Skin epidermis (tissue), 12 donors: ENCODE measurements around the gene DPT.

Source experiments
- H3K27ac ChIP-seq, 21 experiments: fragments of 200-600 bp; sonication (generic) in 11 of 21; one replicate each; pipeline ENCODE4 v1.5.0; 2020; ENCODE audit warnings: mild to moderate bottlenecking in 3 of 21, inconsistent platforms in 2 of 21, moderate library complexity in 2 of 21
- H3K4me3 ChIP-seq, 7 experiments: fragments of 200-600 bp; sonication (generic) in 2 of 7; one replicate each; pipeline ENCODE4 v1.5.0; 2020; ENCODE audit warnings: inconsistent platforms in 2 of 7, mild to moderate bottlenecking in 2 of 7, moderate library complexity in 1 of 7

DPT gene

DNA sequence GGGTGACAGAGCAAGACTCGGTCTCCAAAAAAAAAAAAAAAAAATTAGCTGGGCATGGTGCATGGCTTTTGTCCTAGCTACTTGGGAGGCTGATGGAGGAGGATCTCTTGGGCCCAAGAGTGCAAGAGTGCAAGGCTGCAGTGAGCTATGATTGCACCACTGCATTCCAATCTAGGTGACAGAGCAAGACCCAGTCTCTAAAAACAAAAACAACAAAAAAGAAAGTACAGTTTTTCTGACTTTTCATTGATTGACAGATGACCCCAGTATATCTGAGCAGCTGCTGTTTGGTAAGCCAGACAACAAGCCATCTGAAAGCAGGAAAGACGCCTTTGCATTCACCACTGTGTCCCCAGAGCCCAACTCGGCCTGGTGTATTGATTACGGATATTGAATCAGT, 10.9 kb upstream of the DPT start:
- H3K4me3 ChIP-seq, result no peak overlapping the region
- H3K27ac ChIP-seq, result no peak overlapping the region

DNA sequence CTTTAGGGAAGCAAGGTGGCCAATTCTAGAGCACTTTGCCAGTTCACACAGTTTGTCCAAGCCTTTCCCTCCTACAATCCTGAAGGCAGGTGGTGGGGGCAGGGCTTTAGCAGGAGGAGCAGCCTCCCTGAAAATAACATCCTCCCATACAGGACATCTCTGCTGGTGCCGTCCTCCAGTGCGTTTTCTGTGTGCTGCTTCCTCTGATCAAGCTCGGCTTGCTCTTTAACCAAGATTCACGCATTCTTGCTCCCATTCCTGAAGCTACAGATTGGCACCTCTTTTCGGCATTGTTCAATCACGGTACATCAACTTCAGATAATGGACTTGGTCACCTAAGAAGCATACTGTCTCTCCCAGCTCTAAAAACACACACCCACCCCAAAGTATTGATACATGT, 7.5 kb upstream of the DPT start:
- Histone ChIP-seq H3K4me3 (no peak overlapping the region), H3K27ac (no peak overlapping the region)

DNA sequence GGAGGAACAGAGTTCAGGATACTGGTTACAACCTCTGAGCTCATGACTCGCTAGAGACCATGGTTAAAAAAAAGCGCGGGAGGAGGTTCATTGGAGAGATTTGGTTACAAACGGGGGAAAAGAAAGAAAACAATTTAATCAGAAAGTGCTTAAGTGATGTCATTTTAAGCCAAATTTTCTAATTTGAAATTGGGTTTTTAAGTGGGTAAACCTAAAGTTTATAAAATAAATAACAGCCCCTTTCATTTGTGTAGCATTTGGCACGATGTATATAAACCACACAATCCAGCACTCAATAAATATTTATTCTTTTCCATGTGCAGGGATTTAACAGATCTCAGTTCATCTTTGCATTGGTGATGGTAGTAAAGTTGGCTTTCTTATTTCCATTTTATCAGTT, 7.0 kb upstream of the DPT start:
- Histone ChIP-seq H3K4me3 (no peak overlapping the region), H3K27ac (no peak overlapping the region)

DNA sequence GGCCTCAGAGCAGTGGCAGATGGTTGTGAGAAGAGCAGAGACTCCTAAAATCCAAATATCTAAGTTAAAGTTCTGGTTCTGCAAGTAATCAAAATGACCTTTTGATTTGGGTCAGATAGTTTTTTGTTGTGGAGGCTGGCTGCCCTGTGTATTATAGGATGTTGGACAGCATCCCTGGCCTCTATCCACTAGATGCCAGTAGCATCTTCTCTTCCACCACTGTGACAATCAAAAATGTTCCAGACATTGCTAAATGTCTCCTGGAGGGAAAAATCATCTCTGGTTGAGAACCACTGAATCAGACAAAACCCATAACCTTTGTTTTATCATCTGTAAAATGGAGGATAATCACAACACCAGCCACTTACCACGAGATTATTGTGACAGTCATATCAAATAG, 5.9 kb upstream of the DPT start:
- Histone ChIP-seq H3K4me3 (no peak overlapping the region), H3K27ac (no peak overlapping the region)

DNA sequence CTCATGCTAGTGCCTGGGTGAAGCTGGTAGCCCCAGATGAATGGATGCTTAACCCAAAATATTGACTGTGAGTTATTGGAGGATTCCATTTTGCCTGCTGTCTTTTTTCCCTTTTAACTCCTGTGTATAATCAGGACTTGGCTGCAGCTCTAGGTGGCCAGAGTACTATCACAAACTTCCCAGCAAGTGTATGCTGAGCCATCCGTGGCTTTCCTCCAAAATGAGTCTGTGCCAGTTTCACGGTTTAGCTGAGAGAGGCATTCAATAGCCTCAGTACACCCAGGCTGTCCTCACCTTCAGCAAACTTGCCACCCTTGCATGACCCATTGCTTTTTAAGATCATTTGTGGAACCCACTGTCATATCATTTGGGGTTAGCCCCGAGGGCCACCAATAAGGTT, 5.3 kb upstream of the DPT start:
- H3K27ac ChIP-seq, result no peak overlapping the region
- H3K4me3 ChIP-seq, result no peak overlapping the region

DNA sequence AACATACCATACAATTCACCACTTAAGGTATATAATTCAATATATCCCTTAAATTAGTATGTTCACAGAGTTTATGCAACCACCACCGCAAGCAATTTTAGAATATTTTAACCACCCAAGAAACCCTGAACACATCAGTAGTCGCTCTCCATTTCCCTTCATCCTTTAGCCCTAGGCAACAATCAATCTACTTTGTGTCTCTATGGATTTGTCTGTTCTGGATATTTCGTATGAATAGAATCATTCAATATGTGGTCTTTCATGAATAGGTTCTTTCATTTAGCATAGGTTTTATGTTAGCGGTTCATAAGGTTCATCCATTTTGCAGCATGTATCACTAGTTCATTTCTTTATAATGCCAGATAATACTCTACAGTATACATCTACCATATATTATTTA, 4.2 kb upstream of the DPT start:
- no peak overlapping the region for H3K4me3 ChIP-seq
- H3K27ac ChIP-seq, result no peak overlapping the region

DNA sequence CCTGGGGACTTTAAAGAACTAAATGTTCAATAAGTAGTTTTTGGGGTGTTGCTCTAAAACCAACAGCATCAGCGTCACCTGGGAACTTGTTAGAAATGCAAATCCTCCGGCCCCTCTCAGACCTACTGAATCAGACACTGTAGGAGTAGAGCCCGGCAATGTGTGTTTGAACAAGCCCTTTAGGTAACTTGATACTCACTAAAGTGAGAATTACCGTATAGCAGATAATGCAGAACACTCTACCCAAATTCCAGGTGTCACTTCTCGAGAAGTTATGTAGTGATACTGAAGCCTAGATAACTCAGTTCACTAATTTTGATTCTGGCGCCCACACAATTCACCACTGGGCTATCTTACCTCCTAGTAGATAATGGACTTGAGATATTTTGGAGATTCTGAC, 3.7 kb upstream of the DPT start:
- Histone ChIP-seq H3K27ac (no peak overlapping the region), H3K4me3 (no peak overlapping the region)

DNA sequence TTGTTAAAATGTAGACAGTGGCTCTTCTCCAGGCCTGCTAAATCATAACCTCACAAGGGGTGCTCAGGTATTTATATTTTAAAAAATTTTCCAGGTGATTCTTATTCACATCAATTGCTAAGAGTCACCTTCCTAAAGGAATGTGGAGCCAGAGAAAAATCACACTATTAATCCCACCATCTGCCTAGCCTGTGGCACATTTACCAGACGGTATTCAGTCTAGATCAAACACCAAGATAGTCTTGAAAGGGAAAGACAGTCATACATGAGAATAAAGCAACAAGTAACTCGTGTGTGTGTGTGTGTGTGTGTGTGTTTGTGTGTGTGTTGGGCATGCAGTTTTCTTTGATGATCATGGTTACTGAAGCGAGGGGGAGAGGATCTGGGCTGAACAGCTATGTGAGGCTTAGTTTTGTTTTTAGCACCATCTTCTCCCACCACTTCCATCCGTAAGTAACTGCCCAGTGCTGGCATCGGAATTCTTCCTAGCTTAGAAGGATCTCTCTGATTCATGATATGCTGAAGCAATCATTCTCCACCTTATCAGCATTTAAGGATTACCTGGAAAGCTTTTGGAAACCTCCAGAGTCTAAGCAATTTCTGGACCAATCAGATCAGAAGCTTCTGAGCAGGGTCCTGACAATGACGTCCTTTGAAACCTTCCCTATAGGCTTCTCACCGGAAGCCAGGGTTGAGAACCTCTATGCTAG, 2.4 kb upstream of the DPT start:
- Histone ChIP-seq H3K4me3 (no peak overlapping the region), H3K27ac (no peak overlapping the region)

DNA sequence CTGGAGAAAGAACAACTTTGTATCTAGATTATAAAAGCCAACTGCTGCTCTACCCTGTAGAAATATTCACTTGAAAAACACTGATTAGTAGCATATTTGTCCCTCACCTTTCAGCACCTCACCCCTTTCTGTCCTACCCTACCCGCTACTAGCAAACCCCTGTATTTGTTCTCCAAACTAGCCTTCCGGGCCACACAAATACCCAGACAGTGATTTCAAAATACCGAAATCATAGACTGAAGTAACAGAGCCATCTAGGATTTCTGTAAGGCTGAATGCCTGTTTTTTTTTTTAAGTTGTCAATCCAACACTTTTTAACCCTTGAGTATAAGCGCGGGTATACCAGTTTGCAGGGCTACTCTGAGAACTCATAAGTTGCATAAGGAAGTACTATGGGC, 398 bp upstream of the DPT start:
- H3K27ac ChIP-seq, result peak overlapping the region in 2 of 21 experiments; percentile 54 to 81
- no peak overlapping the region for H3K4me3 ChIP-seq

DNA sequence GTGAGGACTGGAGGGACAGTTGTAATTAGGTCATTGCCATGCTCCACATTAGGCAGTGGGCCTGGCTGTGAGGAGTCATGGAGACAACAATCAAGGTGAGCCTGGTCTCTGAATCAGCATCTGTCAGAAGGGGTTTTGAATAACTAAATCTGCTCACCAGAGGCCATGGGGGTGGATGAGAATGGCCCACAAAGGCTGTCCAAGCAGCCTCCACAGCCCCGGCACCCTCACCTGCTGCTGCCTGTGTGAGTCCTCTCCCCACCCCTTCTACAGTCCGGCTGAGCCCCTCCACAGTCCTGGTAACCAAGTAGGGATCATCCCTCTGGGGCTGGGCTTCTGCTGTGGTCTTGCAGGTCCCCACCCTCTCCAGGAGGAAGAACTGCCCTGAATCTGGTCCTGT, 2.3 kb downstream of the DPT start:
- Histone ChIP-seq H3K27ac (peak overlapping the region in 8 of 21 experiments; percentile 0 to 51 (median 16)), H3K4me3 (no peak overlapping the region)

DNA sequence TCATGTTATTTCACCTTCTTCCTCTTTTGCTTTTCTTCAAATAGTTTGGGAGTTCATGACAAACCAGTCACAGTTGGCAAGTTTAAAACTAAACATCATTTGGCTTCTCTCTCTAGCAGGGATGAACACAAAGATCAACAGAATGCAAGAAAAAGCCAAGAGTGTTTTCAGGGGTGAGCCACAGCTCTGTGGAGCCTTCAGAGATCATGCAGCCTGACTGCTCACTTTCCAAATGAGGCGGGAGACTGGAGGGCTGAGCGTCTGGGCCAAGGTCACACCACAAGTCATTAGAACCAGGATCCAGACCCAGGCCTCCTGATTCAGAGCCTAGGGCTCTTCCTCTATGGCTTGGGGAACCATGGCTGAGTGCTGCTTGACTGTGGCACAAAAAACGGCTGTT, 2.7 kb downstream of the DPT start:
- Histone ChIP-seq H3K4me3 (no peak overlapping the region), H3K27ac (peak overlapping the region in 7 of 21 experiments; percentile 0 to 51 (median 17))

DNA sequence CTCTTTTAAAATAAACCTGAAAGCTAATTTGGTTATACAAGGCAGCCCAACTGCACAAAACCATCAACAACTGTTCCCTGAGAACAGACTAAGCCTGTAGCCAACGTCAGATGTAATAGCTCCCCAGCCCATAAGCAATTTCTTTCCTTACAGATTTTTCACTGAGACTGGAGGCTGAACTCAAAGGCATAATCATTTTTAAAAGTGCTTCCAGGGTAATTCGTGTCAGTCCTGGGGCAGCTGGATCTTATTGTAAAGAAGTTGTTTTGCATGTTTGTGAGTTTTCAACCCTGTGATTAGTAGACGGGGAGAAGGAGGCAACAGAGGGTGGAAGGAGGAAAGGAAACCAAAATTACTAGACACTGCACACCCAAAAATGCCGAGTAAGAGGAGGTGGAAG, 3.2 kb downstream of the DPT start:
- Histone ChIP-seq H3K4me3 (no peak overlapping the region), H3K27ac (peak overlapping the region in 1 of 21 experiments; percentile 51)

DNA sequence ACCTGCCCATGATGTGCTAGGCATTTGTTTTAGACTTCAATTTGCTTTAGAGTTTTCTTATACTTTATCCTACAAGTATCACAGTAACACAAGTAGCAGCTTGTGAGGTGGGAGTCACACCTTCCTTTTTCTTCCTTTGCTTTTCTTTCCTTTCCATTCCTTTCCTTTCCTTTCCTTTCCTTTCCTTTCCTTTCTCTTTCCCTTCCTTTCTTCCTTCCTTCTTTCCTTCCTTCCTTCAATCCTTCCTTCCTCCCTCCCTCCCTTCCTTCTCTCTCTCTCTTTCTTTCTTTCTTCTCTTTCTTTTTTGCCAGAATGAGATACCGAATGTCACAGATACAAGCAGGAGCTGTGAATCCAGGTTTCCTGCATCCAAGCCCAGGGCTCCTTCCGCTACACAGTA, 3.9 kb downstream of the DPT start:
- no peak overlapping the region for H3K27ac ChIP-seq
- H3K4me3 ChIP-seq, result no peak overlapping the region

DNA sequence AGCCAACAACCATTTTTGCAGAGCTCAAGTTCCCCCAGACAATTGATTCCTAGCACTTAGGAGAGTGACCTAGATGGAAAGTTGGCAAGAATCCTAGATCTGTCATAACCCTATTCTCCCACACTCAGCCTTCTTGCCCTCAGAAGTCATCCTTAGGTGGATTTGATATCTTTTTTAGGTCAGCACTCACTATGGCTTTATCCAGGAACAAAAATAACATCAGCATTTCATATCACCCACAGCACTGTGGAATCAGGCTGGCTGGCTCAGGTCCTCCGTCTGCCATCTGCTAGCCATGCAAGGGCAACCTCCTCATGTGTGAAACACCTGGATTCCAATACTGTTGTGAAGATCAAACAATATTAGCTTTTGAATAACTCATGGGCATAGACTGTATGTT, 6.0 kb downstream of the DPT start:
- Histone ChIP-seq H3K27ac (no peak overlapping the region), H3K4me3 (no peak overlapping the region)

DNA sequence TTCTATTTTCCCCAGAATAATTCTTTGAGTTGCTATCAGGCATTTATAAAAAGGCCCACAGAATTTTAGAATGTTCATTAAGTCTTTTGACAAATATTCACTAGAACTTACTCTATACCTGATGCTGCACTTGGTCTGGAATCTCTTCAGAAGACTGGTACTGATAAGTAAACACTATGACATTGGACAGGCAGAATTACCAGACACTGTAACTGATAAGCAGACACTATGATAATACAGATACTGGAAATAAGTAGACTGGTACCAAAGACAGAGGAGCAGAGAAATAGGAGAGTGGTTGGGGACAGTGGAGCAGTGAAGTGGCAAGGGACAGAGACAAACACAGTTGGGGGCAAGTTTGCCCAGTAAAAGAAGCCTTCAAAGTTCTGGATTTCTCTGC, 8.2 kb downstream of the DPT start:
- Histone ChIP-seq H3K27ac (no peak overlapping the region), H3K4me3 (no peak overlapping the region)

DNA sequence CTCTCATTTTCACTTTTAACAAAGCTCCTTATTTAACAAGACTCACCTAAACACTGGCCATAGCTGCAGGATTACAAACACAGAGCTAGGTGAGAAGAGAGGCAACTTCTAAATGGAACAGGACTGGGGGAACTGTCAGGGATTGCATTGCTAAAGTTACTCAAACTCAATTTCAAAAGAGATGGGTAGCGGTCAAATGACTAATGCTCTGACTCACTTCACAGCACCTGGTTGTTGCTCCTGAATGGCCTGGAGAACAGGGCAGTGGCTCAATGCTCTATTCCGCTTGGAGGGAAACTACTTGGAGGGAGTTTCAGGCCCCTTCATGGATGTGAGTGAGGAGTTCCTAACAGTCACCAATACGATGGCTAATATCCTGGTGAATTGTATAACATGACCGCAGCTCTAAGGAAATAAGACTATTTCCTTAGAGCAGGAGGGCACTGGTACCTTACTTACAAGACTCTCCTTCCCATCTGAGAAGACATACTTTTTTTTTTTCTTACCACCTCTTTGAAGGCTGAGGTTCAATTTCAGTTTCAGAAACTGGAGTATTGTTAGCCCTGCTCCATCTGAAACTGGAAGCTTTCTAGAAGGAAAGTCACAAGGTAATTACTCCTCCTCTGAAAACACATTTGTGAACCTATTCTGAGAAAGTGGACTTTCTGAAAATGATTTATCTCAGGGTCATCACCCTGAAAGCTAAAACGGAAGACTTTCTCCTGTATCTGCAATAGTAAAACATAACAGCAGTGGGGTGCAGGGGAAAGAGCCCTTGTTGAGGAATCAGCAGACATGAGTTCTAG, 9.5 kb downstream of the DPT start:
- H3K27ac ChIP-seq, result no peak overlapping the region

DNA sequence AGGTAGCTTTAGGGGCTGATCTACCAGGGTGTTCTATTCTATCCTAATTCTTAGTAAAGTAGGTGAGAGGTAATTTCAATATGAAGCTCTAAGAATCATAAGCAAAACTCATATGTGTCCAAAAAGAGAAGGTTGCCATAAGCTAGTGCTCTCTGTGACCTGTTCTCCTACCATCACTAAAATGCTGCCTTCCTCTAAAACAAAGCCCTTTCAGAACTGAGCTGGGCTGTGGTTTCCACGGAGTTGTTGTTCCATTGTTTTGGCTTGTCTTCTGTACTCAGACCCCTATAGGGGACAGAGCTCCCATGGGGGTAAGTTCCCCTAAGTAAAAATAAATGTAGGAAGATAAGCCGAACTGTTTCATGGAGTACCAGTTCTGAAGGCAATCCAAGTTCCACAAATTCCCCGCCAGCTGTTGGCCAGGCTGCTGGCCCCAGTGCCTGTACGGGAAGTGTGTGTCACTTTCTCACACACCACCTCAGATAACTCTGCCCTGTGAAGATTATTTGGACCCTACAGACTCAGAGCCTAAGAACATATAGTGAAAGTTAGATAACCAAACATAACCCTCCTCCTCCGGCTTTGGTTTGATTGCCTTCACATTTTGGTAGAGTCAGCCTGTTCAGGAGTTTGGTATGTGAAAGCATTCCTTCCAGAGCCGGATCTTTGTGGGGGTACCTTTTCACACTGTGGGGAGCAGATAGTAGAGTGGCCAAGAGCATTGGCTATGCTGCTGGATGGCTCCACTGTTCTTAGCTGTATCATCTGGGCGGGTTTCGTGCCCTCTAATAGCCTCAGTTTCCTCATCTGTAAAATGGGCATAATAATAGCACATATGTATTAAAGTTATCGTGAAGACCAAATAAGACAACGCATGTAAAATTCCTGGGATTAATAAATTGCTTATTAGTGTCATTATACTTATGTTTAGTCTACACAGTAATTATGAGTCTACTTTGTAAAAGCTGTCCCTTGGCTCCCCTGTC, 10.8 kb downstream of the DPT start:
- no peak overlapping the region for H3K27ac ChIP-seq
- no peak overlapping the region for H3K4me3 ChIP-seq

More for the DNA sequence above, 9.5 kb downstream of the DPT start:
- H3K4me3 ChIP-seq, result no peak overlapping the region

DNA sequence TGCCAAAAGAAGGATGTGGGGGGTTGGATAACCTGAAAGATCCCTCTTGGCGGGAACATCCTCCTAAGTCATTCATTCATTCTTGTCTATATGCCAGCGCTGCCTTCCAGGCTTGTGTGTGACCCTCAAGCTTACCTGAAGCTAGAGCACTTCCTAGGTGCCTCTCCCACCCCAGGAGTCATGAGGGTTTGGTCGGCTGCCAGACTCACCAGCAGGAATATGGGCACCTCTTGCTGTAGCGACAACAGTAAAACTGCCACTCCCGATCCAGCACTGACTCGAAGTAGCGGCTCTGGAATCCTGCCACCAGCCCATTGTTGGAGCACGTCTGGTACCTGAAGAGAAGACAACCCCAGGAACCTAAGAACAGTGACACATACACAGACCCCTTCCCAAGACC, 15.0 kb downstream of the DPT start:
- H3K27ac ChIP-seq, result no peak overlapping the region

DNA sequence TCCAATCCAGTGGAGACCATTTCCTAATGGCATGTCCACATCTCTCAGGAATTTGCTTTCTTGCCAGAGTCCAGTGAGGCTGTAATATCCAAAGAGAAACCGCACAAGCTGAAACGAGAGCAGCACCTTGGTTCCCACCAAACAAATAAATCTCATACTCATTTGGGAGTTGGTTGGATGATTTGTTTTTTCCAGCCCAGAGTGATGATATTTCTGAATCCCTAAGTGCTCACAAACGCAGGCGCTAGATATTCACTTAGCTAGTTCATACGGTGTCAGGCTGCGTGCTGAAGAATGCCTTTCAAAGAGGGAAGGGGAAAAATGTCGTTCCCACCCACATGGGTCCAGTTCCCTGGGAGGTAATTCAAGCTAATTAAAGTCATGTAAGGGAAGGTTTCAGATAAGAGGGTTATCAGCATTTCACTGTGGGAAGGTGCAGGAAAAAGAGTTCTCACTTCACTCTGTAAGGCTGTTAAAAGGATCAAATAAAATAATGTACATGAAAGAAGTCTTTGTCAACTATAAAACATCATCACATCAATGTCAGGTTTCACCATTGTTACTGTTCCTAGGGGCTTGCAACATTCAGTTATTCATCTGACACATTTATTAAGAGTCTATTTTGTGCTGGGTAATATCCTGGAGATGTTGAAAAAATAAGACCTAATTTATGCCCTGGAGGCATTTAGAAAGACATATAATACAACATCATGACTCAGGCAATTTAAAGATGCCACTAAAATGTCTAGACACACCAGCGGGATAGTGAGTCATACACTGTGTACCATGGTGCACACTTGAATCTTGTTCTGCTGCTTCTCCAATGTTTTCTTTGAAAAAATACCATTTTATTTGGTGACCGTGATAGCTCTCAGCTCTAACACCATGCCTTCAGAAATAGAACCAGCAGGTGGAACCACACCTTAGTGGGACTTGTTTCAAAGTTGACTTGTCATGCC, 19.3 kb downstream of the DPT start:
- no peak overlapping the region for H3K4me3 ChIP-seq
- H3K27ac ChIP-seq, result peak overlapping the region in 10 of 21 experiments; percentile 31 to 71 (median 54)

More for the DNA sequence above, 15.0 kb downstream of the DPT start:
- no peak overlapping the region for H3K4me3 ChIP-seq
